Endometrial microvascular endothelial cells (primary cell): ENCODE data around the gene INHA. TPM values are rescaled to one million over a fixed set of nuclear protein-coding genes. Genes with fewer than 3 reads are reported as not detected.

Source experiments
- in situ Hi-C: cut with HindIII; loops from 2 replicates; pipeline ENCODE4 v1.10.0; 2017; ENCODE audit warnings: low sequenced_read_pairs, low pct_unique_long_range_greater_than_20kb; ENCODE audit errors: inconsistent ontology term
- total RNA-seq: library from RNA; depleted of rRNA; stranded (reverse); fragments of >200 nt; gene quantifications from one replicate; pipeline ENCODE4 v1.2.3, GENCODE V29; 2015; ENCODE audit errors: inconsistent ontology term

Gene INHA
- total RNA-seq, 1 donor from 2014 or later: not detected

DNA sequence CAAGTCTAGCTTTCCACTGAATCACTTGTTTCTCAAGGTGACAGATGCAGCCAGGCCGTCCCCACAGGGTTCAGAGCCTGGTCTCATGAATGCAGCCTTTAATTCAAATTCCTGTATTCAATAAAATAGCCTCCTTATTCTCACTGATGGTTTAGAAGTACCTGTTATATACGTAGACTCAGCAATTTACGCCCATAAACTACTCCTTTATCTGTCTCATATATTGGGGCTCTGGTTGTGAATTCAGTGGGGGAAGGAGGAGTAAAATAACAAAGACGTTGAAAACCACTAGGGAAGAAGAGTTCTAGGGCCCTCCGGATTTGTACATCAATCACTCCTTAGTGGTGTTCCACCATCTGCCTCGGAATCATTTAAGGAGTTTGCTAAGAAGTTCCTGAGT is 2.5 kb upstream of the INHA start:
- in situ Hi-C loops: no loop called here

DNA sequence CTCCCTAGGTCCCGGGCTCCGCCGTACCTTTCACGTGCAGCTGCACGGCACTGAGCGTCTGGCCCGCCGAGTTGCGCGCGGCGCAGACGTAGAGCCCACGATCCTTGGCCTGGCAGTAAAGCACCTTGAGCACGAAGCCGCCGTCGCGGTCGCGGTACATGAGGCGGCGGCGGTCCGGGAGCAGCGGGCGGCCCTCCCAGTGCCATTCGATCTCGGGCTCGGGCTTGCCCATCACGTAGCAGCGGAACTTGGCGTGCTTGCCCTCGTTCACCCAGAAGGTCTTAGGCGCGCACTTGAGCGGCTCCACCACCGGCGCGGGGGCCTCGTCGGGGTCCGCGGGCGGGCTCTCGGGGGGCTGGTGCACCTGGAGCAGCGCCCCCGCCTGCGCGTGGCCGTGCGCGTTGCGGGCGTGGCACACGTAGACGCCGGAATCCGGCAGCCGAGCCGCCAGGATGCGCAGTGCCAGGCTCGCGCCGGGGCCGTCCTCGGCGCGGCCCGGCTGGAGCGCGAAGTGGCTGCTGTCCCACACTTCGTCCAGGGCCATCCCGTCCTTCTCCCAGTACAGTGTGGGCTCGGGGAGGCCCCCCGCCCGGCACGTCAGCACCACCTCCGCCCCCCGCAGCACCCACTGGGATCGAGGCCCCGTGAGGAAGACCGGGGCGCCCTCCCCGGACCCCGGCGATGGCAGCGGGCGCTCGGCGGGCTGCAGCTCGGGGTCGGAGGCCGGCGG is 1.8 kb upstream of the INHA start:
- in situ Hi-C loops: no loop called here

DNA sequence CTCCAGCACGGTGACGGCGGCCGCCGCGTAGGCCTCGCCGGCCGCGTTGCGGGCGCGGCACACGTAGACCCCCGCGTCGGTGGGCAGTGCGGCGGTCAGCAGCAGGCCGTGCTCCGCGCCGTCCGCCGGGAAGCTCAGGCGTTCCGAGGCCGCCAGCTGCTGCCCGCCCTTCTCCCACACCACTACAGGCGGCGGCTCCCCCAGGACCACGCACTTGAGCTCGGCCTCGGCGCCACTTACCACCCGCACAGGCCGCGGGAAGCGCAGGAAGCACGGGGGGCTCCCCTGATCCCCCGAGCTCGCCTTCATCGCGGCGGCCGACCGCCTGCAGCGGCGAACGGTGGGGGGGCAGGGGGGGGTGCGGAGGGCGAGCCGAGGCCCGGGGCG is 1.2 kb upstream of the INHA start:
- in situ Hi-C loops: no loop called here

DNA sequence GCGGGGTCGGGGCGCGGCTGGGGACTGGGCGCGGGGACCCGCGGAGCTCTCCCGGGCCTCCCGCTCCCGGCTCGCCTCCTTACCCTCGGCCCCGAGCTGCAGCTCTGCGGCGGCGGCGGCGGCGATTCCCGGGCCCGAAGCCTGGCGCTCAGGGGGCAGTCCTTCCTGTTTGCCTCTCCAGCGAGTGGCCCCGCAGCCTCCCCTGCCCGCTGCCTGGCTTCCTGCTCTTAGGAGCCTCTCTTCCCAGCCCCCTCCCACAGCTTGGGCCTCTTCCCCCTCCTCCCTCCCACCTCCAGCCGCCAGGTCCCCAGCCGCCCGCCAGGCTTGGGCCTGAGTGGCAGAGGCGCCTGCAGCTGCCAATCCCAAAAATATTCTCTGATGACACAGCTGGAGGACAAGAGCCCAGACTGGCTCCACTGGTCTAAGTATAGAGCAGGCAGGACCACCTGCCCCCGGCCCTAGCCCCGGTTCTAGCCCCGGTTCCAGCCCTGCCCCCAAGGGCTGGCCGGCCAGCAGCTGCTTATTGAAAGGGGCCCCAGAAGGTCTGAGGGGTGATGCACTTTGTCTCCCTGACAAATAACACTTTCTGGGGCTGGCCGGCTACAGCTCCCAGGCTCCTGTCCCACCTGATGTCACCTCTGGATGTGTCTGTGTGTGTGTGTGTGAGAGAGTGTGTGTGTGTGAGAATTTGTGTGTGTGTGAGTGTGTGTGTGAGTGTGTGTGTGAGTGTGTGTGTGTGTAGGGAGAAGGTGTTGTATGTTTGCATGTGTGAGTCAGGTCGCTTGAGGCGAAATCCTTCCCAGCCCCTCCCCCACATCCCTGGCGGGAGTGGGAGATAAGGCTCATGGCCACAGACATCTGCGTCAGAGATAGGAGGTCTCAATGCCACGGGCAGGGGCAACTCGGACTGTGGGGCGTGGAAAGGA is 536 bp upstream of the INHA start, which contains the start of gene OBSL1:
Gene OBSL1 (minus strand): TSS at position 229 of the 926 bp plus-strand sequence. CDS start 307 bp downstream, outside the sequence.
- in situ Hi-C loops: no loop called here

DNA sequence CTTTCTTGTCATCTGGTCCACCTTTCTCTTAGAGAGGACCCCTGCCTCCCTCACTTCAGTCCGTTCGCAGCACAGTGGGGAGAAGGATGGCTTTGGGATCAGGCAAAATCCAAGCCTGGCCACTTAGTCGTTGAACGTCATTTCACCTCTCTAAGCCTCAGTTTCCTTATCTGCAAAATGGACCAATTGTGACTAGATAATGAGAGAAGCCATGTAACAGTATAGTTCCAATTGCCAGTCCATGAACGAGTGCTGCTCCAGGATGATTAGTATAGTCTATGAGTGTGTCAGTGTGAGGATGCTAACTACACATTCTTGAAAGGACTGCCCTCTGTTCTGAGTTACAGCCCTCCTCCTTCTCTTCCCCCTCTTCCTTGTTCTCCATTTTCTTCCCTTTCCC is 1.1 kb downstream of the INHA start:
- in situ Hi-C loops: no loop called here

DNA sequence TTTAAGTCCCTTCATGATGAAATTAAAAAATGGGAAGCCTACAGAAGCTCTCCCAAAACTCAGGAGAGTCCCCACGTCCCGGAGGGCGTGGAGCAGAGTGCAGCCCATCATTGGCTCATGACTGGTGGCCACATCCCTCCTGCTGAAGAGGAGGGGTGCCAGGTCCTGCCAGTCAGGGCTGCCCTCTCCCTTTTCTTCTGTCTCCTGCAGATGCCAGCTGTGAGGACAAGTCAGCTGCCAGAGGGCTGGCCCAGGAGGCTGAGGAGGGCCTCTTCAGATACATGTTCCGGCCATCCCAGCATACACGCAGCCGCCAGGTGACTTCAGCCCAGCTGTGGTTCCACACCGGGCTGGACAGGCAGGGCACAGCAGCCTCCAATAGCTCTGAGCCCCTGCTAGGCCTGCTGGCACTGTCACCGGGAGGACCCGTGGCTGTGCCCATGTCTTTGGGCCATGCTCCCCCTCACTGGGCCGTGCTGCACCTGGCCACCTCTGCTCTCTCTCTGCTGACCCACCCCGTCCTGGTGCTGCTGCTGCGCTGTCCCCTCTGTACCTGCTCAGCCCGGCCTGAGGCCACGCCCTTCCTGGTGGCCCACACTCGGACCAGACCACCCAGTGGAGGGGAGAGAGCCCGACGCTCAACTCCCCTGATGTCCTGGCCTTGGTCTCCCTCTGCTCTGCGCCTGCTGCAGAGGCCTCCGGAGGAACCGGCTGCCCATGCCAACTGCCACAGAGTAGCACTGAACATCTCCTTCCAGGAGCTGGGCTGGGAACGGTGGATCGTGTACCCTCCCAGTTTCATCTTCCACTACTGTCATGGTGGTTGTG is 2.6 kb downstream of the INHA start:
- in situ Hi-C loops: no loop called here

DNA sequence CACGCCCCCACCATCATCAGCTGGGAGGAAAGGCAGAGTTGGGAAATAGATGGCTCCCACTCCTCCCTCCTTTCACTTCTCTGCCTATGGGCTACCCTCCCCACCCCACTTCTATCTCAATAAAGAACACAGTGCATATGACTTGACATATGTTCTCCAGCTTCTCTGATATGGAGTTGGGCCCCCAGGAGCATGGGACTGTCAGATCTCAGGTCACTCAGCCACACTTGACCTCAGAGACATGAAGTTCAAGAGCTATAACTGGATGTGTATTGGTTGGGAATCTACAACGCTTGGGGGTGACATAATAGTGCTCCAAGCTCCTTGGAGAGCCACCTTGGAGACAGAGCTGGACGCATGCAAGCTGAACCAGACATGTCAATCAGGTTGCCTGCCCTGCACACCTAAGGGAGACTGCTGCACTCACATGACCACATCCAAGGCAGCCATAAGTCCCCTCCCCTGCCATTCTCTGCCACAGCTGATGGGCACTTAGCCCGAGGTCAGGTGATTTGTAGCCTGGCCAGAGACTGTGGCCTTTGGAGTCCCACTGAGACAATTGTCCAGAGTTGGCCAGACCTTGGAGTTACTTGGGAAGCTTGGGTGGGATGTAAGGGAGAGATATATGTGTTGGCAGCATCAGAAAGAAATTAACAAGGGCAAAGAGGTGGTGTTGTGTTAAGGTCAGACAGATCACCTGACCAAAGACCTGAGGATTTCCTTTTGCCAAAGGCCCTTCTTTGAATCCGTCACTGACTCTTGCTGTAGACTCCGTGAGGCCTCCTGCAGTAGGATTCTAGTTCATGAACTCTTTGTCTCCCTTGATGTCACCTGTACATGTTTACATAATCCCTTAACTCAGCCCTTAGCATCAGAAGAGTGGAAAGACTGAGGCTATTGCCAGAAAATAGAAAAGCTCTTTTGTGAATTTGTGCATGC is 3.7 kb downstream of the INHA start:
- in situ Hi-C loops: no loop called here

DNA sequence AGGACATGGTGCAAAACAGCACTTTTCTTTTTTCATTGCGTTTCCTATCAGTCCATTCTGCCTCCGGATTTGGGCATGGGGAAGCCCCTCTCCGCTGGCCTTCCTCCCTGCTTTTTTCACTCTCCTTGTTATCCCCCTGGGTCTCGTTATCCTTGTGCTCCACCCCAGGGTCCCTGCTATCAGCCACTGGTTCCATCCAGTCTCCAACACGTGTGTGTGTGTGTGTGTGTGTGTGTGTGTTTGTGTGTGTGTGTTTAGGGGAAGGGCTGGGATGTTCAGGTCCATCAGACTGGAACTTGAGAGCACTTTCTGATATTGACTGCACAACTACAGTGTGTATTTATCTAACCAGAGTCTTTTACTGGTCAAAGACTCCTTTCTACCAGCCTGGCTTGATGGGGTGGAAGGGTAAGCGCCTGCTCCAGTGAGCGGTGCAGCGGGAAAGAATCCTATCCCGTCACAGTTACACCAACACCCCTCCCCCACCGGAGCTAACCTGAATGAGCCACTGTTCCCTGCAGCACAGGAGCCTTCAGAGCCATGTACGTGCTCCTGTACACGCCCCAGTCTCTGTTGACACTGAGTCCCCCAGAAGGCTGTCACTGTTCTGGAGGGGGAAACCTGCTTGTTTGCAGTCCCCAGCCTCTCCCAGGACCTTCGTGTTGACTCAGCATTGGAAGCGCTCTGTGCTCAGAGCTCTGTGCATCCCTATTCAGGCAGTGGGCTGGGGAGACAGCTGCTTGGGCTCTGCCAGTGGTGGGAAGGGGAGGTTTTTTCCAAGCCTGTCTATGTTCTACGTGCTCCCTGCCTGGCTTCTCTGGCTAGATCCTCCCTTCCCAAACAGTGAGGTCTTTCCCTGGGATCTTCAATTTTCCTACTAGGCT is 4.6 kb downstream of the INHA start:
- in situ Hi-C loops: no loop called here

DNA sequence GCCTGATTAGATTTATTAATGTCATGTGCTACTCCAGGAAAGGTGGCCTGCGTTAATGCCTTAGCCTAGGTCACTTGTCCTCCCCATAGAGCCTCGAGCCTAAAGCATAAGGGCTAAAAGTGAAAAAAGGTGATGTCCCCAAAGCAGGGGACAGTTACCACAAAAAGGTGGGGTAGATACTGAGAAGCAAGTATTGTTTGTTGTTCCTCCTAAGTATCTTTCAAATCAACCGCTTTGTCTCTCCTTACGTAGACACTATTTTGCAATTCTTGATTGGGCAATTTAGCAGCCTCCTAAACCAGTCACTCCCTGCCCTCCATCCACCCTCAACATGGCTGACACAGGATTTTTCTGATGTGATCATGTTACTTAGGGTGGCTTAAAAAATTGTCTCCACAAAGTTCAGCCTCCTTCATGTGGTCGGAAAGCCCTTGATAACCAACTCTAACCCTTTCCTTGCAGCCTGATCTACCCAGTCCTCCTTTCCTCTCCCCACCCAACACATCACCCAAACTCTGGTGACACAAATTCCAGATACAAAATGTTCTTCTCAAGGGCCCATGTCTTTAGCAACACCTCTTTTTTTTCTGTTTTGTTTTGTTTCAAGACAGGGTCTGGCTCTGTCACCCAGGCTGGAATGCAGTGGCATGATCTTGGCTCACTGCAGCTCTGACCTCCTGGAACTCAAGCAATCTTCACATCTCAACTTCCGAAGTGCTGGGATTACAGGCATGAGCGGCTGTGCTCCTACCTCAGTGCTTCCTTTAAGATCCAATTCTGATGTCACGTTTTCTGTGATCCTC is 6.9 kb downstream of the INHA start:
- in situ Hi-C loops: no loop called here

DNA sequence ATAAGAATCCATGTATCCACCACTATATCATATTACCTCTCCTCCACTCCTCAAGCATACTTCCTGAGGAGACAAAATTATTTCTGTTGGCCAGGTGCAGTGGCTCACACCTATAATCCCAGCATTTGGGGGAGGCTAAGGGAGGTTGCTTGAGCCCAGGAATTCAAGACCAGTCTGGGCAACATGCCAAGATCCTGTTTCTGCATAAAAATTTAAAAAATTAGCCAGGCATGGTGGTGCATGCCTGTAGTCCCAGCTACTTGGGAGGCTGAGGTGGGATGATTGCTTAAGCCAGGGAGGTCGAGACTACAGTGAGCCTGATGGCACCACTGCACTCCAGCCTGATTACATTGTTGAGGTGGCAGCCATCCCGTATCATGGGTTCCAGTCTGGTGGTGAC is 9.2 kb downstream of the INHA start:
- in situ Hi-C loops: no loop called here

DNA sequence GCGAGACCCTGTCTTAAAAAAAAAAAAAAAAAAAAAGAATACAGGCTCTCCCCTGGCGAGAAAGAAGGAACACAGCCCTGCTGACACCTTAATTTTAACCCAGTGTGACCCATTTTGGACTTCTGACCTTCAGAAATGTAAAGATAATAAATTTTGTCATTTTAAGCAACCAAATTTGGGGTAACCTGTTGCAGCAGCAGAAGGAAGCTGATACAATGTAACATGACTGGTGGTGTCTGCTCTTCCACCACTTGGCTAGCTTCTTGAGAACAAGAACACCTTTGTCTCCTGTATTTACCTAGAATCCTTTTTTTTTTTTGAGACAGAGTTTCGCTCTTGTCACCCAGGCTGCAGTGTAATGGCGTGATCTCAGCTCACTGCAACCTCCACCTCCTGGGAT is 19.0 kb downstream of the INHA start:
- in situ Hi-C loops: no loop called here

DNA sequence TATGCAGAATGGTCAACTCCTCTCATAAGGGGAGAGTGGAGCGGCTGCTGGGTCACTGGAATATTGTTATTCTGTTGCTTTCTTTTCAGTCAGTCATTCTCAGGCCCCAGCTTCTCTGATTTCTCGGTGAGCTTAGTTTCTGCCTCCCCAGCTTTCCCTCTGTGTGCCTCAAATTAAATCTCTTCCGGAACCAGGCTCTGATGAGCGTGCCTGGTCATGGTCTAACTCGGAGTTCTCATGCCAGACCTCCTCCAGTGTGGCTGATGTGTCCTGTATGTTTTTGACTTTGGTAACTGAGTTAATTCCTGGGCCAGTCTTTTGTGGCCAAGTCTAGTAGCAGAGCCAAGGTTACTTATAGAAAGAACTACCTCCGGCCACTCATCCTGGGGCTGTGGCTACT is 20.6 kb downstream of the INHA start:
- in situ Hi-C loops: no loop called here

DNA sequence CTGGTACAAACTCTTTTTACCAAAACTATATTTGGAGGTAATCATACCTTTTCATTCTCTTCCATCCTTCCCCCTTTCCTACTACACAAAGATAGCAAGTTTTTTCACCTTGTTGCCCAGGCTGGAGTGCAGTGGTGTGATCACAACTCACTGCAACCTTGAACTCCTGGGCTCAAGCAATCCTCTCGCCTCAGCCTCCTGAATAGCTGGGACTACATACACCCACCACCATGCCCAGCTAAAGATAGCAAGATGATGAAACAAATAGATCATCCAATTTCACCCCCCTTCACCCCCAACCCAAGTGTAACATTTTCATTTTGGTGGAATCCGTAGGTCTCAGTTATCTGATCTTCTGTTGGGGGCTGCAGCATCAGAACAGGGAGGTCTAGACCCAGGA is 21.0 kb downstream of the INHA start:
- in situ Hi-C loops: no loop called here

DNA sequence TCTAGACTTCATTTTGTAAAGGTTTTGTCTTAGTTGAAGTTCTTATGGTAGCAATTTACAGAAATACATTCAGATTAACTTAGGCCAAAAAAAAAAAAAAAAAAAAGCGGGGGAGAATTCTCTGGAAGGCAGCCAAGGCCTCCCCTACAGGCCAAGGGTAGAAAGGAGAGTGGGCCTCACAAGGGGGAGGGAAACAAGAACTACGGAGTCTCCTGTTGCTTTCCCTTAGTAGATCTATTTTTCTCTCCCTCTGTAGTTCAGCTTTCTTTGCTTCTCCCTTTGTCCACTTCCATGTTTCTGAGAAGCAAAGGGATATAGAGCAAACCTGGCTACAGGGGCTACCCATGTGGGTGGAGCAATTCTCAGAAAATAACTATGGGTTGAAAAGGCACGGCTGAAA is 23.1 kb downstream of the INHA start:
- in situ Hi-C loops: no loop called here

DNA sequence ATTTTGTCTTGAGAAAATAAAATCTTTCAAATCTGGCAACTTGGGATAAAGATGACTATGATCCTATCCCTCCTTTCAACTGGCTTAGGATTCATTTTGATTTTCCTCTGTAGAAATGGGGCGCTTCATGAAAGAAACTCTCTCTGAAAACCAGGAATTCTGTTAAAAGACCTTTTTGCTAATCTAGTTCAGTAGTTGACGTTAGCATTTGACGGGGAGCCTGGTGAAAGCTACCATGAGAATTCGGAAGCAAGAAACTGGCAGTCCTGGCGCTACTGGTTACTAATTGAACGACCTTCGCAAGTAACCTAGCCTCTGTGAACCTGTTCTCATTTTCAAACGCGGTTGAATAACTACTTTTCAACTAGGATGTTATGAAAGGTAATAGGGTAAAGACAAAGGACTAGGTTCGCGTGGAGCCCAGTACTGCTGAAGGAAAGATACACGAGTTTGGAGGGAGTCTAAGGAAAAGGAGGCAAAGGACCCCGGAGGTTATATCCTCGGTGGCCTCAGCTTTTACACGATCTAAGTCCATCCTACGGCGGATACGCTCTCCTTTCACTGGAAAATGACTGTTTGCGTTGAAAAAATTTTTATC is 24.9 kb downstream of the INHA start:
- in situ Hi-C loops: no loop called here

DNA sequence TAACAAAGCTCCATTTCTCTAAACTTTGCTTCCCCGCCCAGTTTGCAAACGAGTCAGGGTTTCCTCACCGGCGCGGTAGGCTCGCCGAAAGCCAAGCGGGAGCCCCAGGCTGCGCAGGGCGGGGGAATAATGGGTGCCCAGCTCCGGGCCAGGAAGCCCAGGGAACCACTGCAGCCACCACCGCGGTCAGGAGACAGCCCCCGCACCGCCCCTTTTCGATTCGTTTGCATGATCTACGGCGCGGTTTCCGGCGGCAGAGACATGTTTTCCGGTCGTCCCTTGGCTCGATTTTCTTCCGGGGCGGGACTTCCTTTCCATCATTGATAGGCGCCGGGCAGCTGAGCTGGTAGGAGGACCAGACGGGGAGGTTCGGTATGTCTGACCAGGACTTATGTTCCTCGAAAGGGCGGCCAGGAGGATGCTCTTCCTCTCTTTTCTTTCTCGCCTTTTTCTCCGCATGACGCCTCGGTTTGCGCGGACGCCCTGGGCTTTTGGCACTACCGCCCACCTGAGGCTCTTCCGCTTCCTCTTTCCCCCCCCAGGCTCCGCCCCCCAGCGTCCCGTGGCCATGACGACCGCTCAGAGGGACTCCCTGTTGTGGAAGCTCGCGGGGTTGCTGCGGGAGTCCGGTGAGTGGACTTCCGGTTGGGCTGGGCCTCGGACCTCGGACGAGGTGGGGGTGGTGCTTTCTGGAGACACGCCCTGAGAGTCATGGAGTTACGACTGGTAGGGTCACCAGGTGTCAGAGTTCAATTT is 25.6 kb downstream of the INHA start, which contains the start of gene STK11IP:
Gene STK11IP (plus strand): TSS at position 306 of the 756 bp plus-strand sequence. CDS start 263 bp downstream, at position 569.
- in situ Hi-C loops: no loop called here
